ENCODE results near the gene SERPINB1.

DNA sequence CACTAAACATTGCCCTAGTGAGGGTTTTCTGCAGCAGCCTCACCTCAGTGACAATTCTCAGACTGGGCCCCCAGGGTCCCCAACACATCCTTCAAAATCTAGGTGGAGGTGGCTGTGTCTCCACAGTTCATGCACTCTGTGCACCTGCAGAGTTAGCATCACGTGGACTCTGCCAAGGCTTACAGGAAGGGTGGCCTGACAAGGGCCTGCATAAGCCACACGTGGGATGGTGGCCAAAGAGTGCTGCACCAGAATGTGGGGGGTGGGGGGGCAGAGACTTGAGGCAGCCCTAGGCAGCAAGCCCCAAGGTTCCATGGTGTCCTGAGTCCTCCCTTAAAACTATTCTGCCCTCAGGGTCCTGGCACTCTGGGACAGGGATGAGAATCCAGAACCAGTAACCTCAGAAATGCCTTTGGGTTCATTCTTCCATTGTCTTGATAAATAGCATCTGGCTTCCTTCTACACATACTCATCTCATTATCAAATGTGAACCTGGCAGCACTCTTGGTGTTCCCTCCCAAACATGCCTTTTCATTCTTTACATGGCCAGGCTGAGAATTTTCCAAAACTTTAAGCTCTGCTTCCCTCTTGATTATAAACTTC, 1.6 kb upstream of the SERPINB1 start:
- TF ChIP-seq, protein P1, sequence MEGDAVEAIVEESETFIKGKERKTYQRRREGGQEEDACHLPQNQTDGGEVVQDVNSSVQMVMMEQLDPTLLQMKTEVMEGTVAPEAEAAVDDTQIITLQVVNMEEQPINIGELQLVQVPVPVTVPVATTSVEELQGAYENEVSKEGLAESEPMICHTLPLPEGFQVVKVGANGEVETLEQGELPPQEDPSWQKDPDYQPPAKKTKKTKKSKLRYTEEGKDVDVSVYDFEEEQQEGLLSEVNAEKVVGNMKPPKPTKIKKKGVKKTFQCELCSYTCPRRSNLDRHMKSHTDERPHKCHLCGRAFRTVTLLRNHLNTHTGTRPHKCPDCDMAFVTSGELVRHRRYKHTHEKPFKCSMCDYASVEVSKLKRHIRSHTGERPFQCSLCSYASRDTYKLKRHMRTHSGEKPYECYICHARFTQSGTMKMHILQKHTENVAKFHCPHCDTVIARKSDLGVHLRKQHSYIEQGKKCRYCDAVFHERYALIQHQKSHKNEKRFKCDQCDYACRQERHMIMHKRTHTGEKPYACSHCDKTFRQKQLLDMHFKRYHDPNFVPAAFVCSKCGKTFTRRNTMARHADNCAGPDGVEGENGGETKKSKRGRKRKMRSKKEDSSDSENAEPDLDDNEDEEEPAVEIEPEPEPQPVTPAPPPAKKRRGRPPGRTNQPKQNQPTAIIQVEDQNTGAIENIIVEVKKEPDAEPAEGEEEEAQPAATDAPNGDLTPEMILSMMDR (IDR thresholded peaks at IDR 0.05 in 2 of 3, conservative IDR thresholded peaks at IDR 0.05 in 1 of 3; ENCODE audit: control insufficient read depth in 2 of 3, extremely low read depth in 1 of 3, insufficient read depth in 1 of 3, low read depth in 3 of 3, low read length in 3 of 3) = no peak
- TF ChIP-seq, protein P2, sequence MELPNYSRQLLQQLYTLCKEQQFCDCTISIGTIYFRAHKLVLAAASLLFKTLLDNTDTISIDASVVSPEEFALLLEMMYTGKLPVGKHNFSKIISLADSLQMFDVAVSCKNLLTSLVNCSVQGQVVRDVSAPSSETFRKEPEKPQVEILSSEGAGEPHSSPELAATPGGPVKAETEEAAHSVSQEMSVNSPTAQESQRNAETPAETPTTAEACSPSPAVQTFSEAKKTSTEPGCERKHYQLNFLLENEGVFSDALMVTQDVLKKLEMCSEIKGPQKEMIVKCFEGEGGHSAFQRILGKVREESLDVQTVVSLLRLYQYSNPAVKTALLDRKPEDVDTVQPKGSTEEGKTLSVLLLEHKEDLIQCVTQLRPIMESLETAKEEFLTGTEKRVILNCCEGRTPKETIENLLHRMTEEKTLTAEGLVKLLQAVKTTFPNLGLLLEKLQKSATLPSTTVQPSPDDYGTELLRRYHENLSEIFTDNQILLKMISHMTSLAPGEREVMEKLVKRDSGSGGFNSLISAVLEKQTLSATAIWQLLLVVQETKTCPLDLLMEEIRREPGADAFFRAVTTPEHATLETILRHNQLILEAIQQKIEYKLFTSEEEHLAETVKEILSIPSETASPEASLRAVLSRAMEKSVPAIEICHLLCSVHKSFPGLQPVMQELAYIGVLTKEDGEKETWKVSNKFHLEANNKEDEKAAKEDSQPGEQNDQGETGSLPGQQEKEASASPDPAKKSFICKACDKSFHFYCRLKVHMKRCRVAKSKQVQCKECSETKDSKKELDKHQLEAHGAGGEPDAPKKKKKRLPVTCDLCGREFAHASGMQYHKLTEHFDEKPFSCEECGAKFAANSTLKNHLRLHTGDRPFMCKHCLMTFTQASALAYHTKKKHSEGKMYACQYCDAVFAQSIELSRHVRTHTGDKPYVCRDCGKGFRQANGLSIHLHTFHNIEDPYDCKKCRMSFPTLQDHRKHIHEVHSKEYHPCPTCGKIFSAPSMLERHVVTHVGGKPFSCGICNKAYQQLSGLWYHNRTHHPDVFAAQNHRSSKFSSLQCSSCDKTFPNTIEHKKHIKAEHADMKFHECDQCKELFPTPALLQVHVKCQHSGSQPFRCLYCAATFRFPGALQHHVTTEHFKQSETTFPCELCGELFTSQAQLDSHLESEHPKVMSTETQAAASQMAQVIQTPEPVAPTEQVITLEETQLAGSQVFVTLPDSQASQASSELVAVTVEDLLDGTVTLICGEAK (IDR thresholded peaks at IDR 0.05; ENCODE audit: borderline replicate concordance) = no peak
- TF ChIP-seq EGR1 (IDR thresholded peaks at IDR 0.05; ENCODE audit: borderline replicate concordance in 1 of 2, low read depth in 2 of 2, low read length in 2 of 2) (no peak), BHLHE40 (IDR thresholded peaks at IDR 0.05; ENCODE audit: borderline replicate concordance in 1 of 2, low read depth in 2 of 2, low read length in 1 of 2) (no peak), FOS (IDR thresholded peaks at IDR 0.05; ENCODE audit: borderline replicate concordance, extremely low read depth, insufficient read length) (no peak), POLR2AphosphoS2 (IDR thresholded peaks at IDR 0.05; ENCODE audit: low read depth, low read length) (no peak), IKZF1 (conservative IDR thresholded peaks at IDR 0.05) (no peak), CEBPB (IDR thresholded peaks at IDR 0.05; ENCODE audit: borderline replicate concordance in 1 of 2, low read depth in 2 of 2, low read length in 2 of 2) (no peak), SRF (IDR thresholded peaks at IDR 0.05; ENCODE audit: low read depth in 2 of 2, low read length in 2 of 2) (no peak), RAD51 (IDR thresholded peaks at IDR 0.05) (no peak), CREM (IDR thresholded peaks at IDR 0.05; ENCODE audit: low read depth) (no peak), POLR2A (IDR thresholded peaks at IDR 0.05; ENCODE audit: low read depth, low read length) (no peak), SMAD1 (IDR thresholded peaks at IDR 0.05; ENCODE audit: low read depth, partially characterized antibody) (no peak)
